Embryonic facial prominence (tissue), 1 donor: ENCODE results near the gene ZNF91.
"Not testable (repeated sequence)": the region's sequence is repeated elsewhere in the genome, so short reads cannot be mapped to it uniquely, and the experiment has no call there.

Experiments
- DNase-seq: peaks from one replicate; pipeline ENCODE4 v3.0.0-alpha.2; 2016; ENCODE audit errors: extremely low spot score

ZNF91 gene

GRCh38 chr19:23395722-23396117 lies 449 bp upstream of the ZNF91 start:
- not testable (repeated sequence) for DNase-seq

- no peak for DNase-seq
Measured at GRCh38 chr19:23394511-23394910, 760 bp downstream of the ZNF91 start.

- DNase-seq: no peak
Measured at GRCh38 chr19:23393121-23393520, 2.1 kb downstream of the ZNF91 start.

- DNase-seq: no peak
Measured at GRCh38 chr19:23391236-23391635, 4.0 kb downstream of the ZNF91 start.

GRCh38 chr19:23385404-23385803 lies 9.9 kb downstream of the ZNF91 start:
- DNase-seq: no peak

GRCh38 chr19:23384858-23385257 lies 10.4 kb downstream of the ZNF91 start:
- no peak for DNase-seq

- DNase-seq: no peak
Measured at GRCh38 chr19:23384166-23384565, 11.1 kb downstream of the ZNF91 start.

- no peak for DNase-seq
Measured at GRCh38 chr19:23382955-23383354, 12.3 kb downstream of the ZNF91 start.

GRCh38 chr19:23381114-23381513 lies 14.2 kb downstream of the ZNF91 start:
- no peak for DNase-seq

GRCh38 chr19:23379671-23380070 lies 15.6 kb downstream of the ZNF91 start:
- DNase-seq: not testable (repeated sequence)

GRCh38 chr19:23378948-23379347 lies 16.3 kb downstream of the ZNF91 start:
- DNase-seq: no peak

- DNase-seq: no peak
Measured at GRCh38 chr19:23377276-23377675, 18.0 kb downstream of the ZNF91 start.

- DNase-seq: no peak
Measured at GRCh38 chr19:23366437-23366836, 28.8 kb downstream of the ZNF91 start.

GRCh38 chr19:23366031-23366430 lies 29.2 kb downstream of the ZNF91 start:
- not testable (repeated sequence) for DNase-seq

GRCh38 chr19:23365222-23365621 lies 30.0 kb downstream of the ZNF91 start:
- no peak for DNase-seq

GRCh38 chr19:23361843-23362242 lies 33.4 kb downstream of the ZNF91 start:
- not testable (repeated sequence) for DNase-seq

GRCh38 chr19:23351806-23352205 lies 43.5 kb downstream of the ZNF91 start:
- DNase-seq: no peak

- DNase-seq: no peak
Measured at GRCh38 chr19:23346696-23347095, 48.6 kb downstream of the ZNF91 start.

GRCh38 chr19:23345838-23346237 lies 49.4 kb downstream of the ZNF91 start:
- DNase-seq: no peak

- DNase-seq: no peak
Measured at GRCh38 chr19:23343434-23344010, 51.7 kb downstream of the ZNF91 start.

GRCh38 chr19:23328211-23328610 lies 67.1 kb downstream of the ZNF91 start:
- no peak for DNase-seq

- no peak for DNase-seq
Measured at GRCh38 chr19:23321953-23322549, 73.2 kb downstream of the ZNF91 start.

- not testable (repeated sequence) for DNase-seq
Measured at GRCh38 chr19:23321403-23321802, 73.9 kb downstream of the ZNF91 start.

GRCh38 chr19:23319571-23319970 lies 75.7 kb downstream of the ZNF91 start:
- not testable (repeated sequence) for DNase-seq
